Tibial nerve (tissue), 4 donors: Measurements from ENCODE around the gene RB1. TPM values are rescaled to one million over a fixed set of nuclear protein-coding genes. Genes with fewer than 3 reads are reported as not detected.
"Not testable (repeated sequence)": the region's sequence is repeated elsewhere in the genome, so short reads cannot be mapped to it uniquely, and the experiment has no call there.

Experiments
- DNase-seq, 2 donors: peaks; one replicate each; pipeline ENCODE4 v3.0.0-alpha.2; 2019; ENCODE audit warnings: low spot score in 2 of 2
- H3K27ac ChIP-seq, 4 donors: fragments of 200-600 bp; sonication (generic) in 3 of 4; one replicate each; pipeline ENCODE4 v1.5.1; 2017 to 2019; ENCODE audit warnings: mild to moderate bottlenecking in 1 of 4
- H3K27me3 ChIP-seq, 2 donors: fragments of 200-600 bp; sonication (generic) in 1 of 2; one replicate each; pipeline versions ENCODE4 v1.5.1 to v1.6.0; 2017 to 2019
- H3K36me3 ChIP-seq, 3 donors: fragments of 200-600 bp; sonication (generic); one replicate each; pipeline ENCODE4 v1.5.1; 2018 to 2019
- H3K4me1 ChIP-seq, 4 donors: fragments of 200-600 bp; sonication (generic) in 3 of 4; one replicate each; pipeline ENCODE4 v1.5.1; 2017 to 2019
- H3K4me3 ChIP-seq, 4 donors: fragments of 200-600 bp; sonication (generic) in 3 of 4; one replicate each; pipeline ENCODE4 v1.5.1; 2017 to 2019; ENCODE audit warnings: mild to moderate bottlenecking in 1 of 4, moderate library complexity in 1 of 4
- H3K9me3 ChIP-seq, 4 donors: fragments of 200-600 bp; sonication (generic) in 3 of 4; one replicate each; pipeline ENCODE4 v1.5.1; 2017 to 2019
- EP300 ChIP-seq, 2 donors: sonication (generic); formaldehyde crosslinking; IDR thresholded peaks; one replicate each; pipeline ENCODE4 v1.6.1; 2017; ENCODE audit warnings: antibody characterized with exemption in 2 of 2, mild to moderate bottlenecking in 1 of 2
- POLR2A ChIP-seq, 2 donors: fragments of 450-650 bp; IDR thresholded peaks; one replicate each; pipeline ENCODE4 v1.6.1; 2017; ENCODE audit warnings: antibody characterized with exemption in 2 of 2, mild to moderate bottlenecking in 2 of 2, moderate library complexity in 2 of 2
- WGBS, 2 donors: methylation state at CpG; one replicate each; pipeline ENCODE4 v1.1.5; 2018; 5-methylcytosine and 5-hydroxymethylcytosine counted together
- total RNA-seq, 4 donors: library from RNA; depleted of rRNA; stranded (reverse); fragments of >200 nt; gene quantifications; one replicate each; pipeline ENCODE4 v1.1.0, GENCODE V29; 2016
- TF ChIP-seq, protein P1 (sequence below), 5 experiments: fragments of 200-600 bp in 3 of 5; fragments of 450-650 bp in 2 of 5; sonication (generic) in 3 of 5; IDR thresholded peaks; one replicate each; pipeline ENCODE4 v1.5.1; 2016 to 2019; ENCODE audit warnings: antibody characterized with exemption in 5 of 5, mild to moderate bottlenecking in 3 of 5, moderate library complexity in 2 of 5

The RB1 gene
- total RNA-seq, 4 donors from 2014 or later: 31.0 to 59.7 (median 45.1) TPM

DNA sequence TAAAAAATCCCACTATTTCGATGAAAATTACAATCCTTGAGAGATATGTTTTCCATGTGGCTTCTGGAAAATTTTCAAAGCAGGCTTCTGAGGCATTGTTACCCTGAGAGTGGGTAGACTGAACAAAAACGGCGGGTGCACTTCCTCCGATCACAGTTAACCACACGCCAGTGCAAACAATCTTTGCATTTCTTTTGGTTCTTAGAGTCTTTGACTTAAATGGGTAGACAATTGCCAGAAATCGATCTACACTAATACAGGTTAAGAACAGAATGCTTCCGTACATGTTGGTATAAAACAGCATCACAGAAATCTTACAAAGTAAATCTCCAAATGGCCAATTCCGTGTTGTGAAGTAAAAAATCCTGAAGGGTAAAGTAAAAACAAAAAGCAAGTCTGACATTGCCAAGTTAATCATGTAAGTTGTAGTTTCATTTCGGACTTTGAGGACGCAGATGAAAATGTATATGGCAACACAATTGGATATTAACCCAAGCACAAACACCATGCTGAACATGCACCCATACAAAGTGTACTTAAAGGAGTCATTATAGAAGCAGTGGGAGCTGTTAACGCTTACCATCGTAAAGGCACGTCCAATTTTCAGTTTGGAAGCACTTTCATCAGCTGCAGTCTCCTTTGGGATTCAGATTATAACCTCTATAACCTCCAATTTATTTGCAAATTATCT lies 108.4 kb downstream of the RB1 start:
- Histone ChIP-seq H3K27me3 (no peaks in the 10 kb centered on the region), H3K4me1 (peaks cover 0 to 44% (median 5%) of the 10 kb centered on the region in 4 donors), H3K36me3 (peaks cover 0 to 12% (median 0%) of the 10 kb centered on the region in 3 donors), H3K9me3 (no peaks in the 10 kb centered on the region), H3K27ac (peak overlapping the region; percentile 50 to 85 (median 76)), H3K4me3 (peak overlapping the region; percentile 31 to 55 (median 53))
- DNase-seq: no peak
- WGBS, 2 donors: 4% methylated on average over 13 of the region's 13 CpGs
- TF ChIP-seq EP300 (IDR thresholded peaks at IDR 0.05): peak in 1 of 2 donors; percentile 9
- TF ChIP-seq, protein P1, sequence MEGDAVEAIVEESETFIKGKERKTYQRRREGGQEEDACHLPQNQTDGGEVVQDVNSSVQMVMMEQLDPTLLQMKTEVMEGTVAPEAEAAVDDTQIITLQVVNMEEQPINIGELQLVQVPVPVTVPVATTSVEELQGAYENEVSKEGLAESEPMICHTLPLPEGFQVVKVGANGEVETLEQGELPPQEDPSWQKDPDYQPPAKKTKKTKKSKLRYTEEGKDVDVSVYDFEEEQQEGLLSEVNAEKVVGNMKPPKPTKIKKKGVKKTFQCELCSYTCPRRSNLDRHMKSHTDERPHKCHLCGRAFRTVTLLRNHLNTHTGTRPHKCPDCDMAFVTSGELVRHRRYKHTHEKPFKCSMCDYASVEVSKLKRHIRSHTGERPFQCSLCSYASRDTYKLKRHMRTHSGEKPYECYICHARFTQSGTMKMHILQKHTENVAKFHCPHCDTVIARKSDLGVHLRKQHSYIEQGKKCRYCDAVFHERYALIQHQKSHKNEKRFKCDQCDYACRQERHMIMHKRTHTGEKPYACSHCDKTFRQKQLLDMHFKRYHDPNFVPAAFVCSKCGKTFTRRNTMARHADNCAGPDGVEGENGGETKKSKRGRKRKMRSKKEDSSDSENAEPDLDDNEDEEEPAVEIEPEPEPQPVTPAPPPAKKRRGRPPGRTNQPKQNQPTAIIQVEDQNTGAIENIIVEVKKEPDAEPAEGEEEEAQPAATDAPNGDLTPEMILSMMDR (IDR thresholded peaks at IDR 0.05): no peak

DNA sequence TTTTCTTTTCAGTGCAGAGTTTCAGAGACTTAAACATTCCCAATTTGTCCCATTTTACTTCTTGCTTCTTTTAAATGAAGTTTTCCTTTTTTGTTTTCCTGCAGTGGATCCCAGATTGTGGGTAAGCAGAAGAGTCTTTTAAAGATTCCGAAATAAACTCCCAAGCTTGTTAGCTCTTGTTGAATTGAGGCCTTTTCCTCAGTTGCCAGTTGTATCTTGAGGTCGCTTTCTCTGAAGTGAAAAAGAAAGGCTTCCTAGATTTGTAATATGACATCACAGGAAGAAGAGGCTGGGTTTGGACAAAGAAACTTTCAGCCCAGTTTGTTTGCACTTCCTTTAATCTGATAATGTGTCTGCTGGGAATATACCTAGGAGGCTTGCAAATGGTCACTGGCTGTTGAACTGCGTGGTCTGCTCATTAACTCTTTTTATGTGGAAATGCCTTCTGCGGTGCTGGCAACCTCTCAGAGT lies 109.4 kb downstream of the RB1 start, which contains the start of gene LPAR6:
TSS of gene LPAR6 (minus strand) at position 233 of the 471 bp plus-strand sequence. CDS start 690 bp downstream, outside the sequence.
- 4% methylated on average over 4 of the region's 4 CpGs for WGBS, 2 donors
- H3K4me1 ChIP-seq: peaks cover 0 to 35% (median 5%) of the 10 kb centered on the region in 4 donors

DNA sequence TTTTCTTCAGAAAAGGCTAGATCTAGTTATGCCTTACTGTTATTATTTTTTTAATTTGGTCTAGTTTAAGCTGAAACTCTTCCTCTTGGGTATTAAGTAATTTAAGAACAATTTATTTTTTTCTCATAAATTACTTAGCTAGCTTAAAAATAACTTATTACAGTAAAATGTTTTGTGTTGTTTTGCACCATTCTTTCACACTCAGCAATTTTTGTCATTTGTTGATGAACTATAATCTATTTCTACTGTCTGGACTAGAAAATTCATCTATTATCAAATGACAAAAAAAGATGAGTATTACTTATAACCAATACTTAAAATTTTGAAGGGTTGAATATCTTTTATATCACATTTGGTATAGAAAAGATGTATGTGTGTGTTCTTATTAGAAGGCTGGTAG lies 111.0 kb downstream of the RB1 start:
- Histone ChIP-seq H3K36me3 (peaks cover 0 to 16% (median 0%) of the 10 kb centered on the region in 3 donors), H3K27ac (no peak overlapping the region), H3K4me1 (peaks cover 0 to 27% (median 5%) of the 10 kb centered on the region in 4 donors), H3K27me3 (no peaks in the 10 kb centered on the region), H3K9me3 (no peaks in the 10 kb centered on the region), H3K4me3 (no peak overlapping the region)
- TF ChIP-seq, protein P1 (IDR thresholded peaks at IDR 0.05): no peak
- TF ChIP-seq EP300 (IDR thresholded peaks at IDR 0.05) (no peak), POLR2A (IDR thresholded peaks at IDR 0.05) (no peak)
- DNase-seq: no peak

More for the DNA sequence above, 109.4 kb downstream of the RB1 start, which contains the start of gene LPAR6:
- H3K36me3 ChIP-seq: peaks cover 0 to 16% (median 0%) of the 10 kb centered on the region in 3 donors
- no peaks in the 10 kb centered on the region for H3K27me3 ChIP-seq
- no peaks in the 10 kb centered on the region for H3K9me3 ChIP-seq
- TF ChIP-seq, protein P1 (IDR thresholded peaks at IDR 0.05): no peak
- TF ChIP-seq EP300 (IDR thresholded peaks at IDR 0.05) (peak in 1 of 2 donors; percentile 89), POLR2A (IDR thresholded peaks at IDR 0.05) (peak; percentile 67 to 74)
- peak in 1 of 2 donors; percentile 48 for DNase-seq
- H3K4me3 ChIP-seq: peak within 1 kb of the TSS; percentile 31 to 55 (median 53)
- H3K27ac ChIP-seq: peak within 1 kb of the TSS; percentile 50 to 85 (median 76)

DNA sequence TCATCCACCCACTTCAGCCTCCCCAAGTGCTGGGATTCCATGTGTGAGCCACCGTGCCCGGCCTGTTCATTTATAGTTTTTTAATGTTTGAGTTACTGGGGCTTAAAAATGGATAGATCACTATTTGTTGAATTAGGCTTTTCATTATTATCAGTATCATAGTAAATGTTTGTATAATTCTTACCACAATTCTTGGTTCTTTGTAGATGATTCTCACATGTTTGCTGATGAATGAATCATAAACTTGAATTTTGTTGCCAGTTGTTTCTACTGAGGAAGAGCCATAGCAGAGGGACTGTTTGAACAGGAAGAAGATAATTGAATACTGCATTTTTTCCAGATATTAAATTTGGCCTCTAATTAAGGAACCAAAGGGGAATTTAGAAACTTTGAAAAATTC lies 112.0 kb downstream of the RB1 start:
- Histone ChIP-seq H3K9me3 (peaks cover 0 to 3% (median 0%) of the 10 kb centered on the region in 4 donors), H3K27me3 (no peaks in the 10 kb centered on the region), H3K4me1 (peaks cover 0 to 17% (median 3%) of the 10 kb centered on the region in 4 donors), H3K27ac (no peak overlapping the region), H3K4me3 (no peak overlapping the region), H3K36me3 (peaks cover 0 to 16% (median 0%) of the 10 kb centered on the region in 3 donors)
- 69 to 90% methylated on average over 2 of the region's 2 CpGs for WGBS, 2 donors
- DNase-seq: no peak
- TF ChIP-seq POLR2A (IDR thresholded peaks at IDR 0.05) (no peak), EP300 (IDR thresholded peaks at IDR 0.05) (no peak)
- TF ChIP-seq, protein P1 (IDR thresholded peaks at IDR 0.05): no peak

DNA sequence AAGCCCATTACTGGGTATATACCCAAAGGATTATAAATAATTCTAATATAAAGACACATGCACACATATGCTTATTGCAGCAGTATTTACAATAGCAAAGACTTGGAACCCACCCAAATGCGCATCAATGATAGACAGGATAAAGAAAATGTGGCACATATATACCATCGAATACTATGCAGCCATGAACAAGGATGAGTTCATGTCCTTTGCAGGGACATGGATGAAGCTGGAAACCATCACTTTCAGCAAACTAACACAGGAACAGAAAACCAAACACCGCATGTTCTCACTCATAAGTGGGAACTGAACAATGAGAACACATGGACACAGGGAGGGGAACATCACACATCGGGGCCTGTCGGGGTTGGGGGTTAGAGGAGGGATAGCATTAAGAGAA lies 118.5 kb downstream of the RB1 start:
- H3K36me3 ChIP-seq, H3K4me1 ChIP-seq, DNase-seq, H3K4me3 ChIP-seq, H3K27me3 ChIP-seq, H3K27ac ChIP-seq: not testable (repeated sequence)
- H3K9me3 ChIP-seq: peaks cover 0 to 12% (median 0%) of the 10 kb centered on the region in 4 donors
- 96 to 97% methylated on average over 5 of the region's 5 CpGs for WGBS, 2 donors
